ENCODE measurements around the gene C16orf96.

The C16orf96 gene

GRCh38 chr16:4614571-4615383 lies 58.6 kb downstream of the C16orf96 start, which contains the start of gene UBALD1 (continued):
- TF ChIP-seq ZNF394 (tag by site-specific recombination; IDR thresholded peaks at IDR 0.05; ENCODE audit: borderline replicate concordance) (peak; percentile 52; the same call in 1 of the 2 replicates), YY1 (tag by site-specific recombination; IDR thresholded peaks at IDR 0.05) (peak; percentile 88), ZNF292 (tag by site-specific recombination; IDR thresholded peaks at IDR 0.05; ENCODE audit: borderline replicate concordance, low read depth) (no peak), ZFP37 (tag by site-specific recombination; IDR thresholded peaks at IDR 0.05) (no peak), ZNF239 (tag by site-specific recombination; IDR thresholded peaks at IDR 0.05) (0 out of 2 replicates have a peak, but pooled peaks have one; percentile 16), ZNF660 (tag by site-specific recombination; IDR thresholded peaks at IDR 0.05) (peak; percentile 68; the same call in 1 of the 2 replicates), ZNF133 (tag by site-specific recombination; IDR thresholded peaks at IDR 0.05) (no peak), ZEB2 (tag by site-specific recombination; IDR thresholded peaks at IDR 0.05) (peak; percentile 95), ZNF223 (tag by site-specific recombination; IDR thresholded peaks at IDR 0.05) (no peak), KLF10 (tag by site-specific recombination; IDR thresholded peaks at IDR 0.05) (peak; percentile 71; the same call in 1 of the 2 replicates), KLF17 (tag by site-specific recombination; IDR thresholded peaks at IDR 0.05) (peak; percentile 64), ZNF433 (tag by site-specific recombination; IDR thresholded peaks at IDR 0.05; ENCODE audit: low read depth) (no peak), ZNF184 (tag by site-specific recombination; IDR thresholded peaks at IDR 0.05) (no peak)
- TF ChIP-seq, protein P1, sequence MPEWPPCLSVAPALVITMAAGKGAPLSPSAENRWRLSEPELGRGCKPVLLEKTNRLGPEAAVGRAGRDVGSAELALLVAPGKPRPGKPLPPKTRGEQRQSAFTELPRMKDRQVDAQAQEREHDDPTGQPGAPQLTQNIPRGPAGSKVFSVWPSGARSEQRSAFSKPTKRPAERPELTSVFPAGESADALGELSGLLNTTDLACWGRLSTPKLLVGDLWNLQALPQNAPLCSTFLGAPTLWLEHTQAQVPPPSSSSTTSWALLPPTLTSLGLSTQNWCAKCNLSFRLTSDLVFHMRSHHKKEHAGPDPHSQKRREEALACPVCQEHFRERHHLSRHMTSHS (tag by site-specific recombination; IDR thresholded peaks at IDR 0.05): no peak

DNA sequence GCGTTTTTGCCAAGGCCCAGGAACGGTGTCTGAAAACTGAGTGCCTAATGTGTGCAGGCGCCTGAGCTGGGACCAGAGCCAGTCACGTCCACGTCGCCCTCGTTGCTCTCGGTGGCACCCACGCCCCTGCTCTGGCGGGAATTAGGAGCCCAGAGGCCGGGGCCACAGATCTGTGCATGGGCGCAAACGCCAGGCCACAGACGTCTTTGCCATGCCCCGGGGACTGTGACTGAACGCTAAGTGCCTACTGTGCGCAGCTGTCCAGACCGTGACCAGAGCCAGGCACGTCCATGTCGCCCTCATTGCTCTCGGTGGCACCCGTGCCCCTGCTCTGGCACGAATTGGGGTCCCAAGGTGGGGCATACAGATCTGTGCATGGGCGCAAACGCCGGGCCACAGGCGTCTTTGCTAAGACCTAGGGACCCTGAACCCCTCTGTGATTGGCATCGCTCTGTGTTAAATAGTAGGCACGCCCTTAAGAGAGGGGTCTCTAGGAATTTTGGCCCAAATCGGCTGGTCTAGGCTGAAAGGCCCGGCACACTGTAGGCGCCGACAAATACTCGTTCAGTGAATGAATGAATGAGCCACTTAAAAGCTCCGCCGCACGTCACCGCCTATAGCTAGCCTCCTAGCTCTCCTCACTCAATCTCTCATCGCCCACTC lies 59.4 kb downstream of the C16orf96 start:
- ChIA-PET CTCF (interaction anchor here (1.2 kb wide), 1 partner anchor 9 kb away, joined by 8 read pairs; the partner anchor contains the start of gene MGRN1), POLR2A (interaction anchor here (0.5 to 3.6 kb wide), 6 partner anchors 9 to 123 kb away, joined by 3 to 31 read pairs (median 5); partner anchors contain the start of genes ANKS3, CDIP1, DNAAF8 and MGRN1)
- Histone ChIP-seq H3K4me3 (ENCODE audit: low read depth, low read length) (peak overlapping the region; percentile 26), H3K4me1 (ENCODE audit: control insufficient read depth, insufficient read depth, low read length) (no peaks in the 10 kb centered on the region; the same call in 1 of the 2 replicates), H3K9me3 (ENCODE audit: control insufficient read depth, insufficient read depth, low read depth, low read length) (no peaks in the 10 kb centered on the region), H3K27ac (ENCODE audit: extremely low read depth, low read depth, low read length) (peak overlapping the region; percentile 95), H3K36me3 (ENCODE audit: control insufficient read depth in 2 of 2, insufficient read depth in 1 of 2, low read length in 2 of 2) (no peaks in the 10 kb centered on the region)
- TF ChIP-seq KLF8 (tag by site-specific recombination; IDR thresholded peaks at IDR 0.05): no peak
- TF ChIP-seq ZNF146 (tag by site-specific recombination; IDR thresholded peaks at IDR 0.05): 0 out of 2 replicates have a peak, but pooled peaks have one; percentile 6
- TF ChIP-seq ZNF530 (tag by site-specific recombination; IDR thresholded peaks at IDR 0.05; ENCODE audit: low read depth): no peak
- TF ChIP-seq ZNF391 (tag by site-specific recombination; IDR thresholded peaks at IDR 0.05; ENCODE audit: borderline replicate concordance, low read depth): no peak
- TF ChIP-seq ZNF561 (tag by site-specific recombination; IDR thresholded peaks at IDR 0.05; ENCODE audit: borderline replicate concordance): no peak
- TF ChIP-seq ZNF404 (tag by site-specific recombination; IDR thresholded peaks at IDR 0.05): no peak
- no peak for TF ChIP-seq ZSCAN4 (tag by site-specific recombination; IDR thresholded peaks at IDR 0.05)
- TF ChIP-seq HIC1 (tag by site-specific recombination; IDR thresholded peaks at IDR 0.05): 0 out of 2 replicates have a peak, but pooled peaks have one; percentile 62
- no peak for TF ChIP-seq KLF7 (tag by site-specific recombination; IDR thresholded peaks at IDR 0.05; ENCODE audit: borderline replicate concordance)
- no peak for TF ChIP-seq WT1 (tag by site-specific recombination; IDR thresholded peaks at IDR 0.05)
- peak; percentile 99 for TF ChIP-seq ZNF24 (tag by site-specific recombination; IDR thresholded peaks at IDR 0.05)
- TF ChIP-seq, protein P2, sequence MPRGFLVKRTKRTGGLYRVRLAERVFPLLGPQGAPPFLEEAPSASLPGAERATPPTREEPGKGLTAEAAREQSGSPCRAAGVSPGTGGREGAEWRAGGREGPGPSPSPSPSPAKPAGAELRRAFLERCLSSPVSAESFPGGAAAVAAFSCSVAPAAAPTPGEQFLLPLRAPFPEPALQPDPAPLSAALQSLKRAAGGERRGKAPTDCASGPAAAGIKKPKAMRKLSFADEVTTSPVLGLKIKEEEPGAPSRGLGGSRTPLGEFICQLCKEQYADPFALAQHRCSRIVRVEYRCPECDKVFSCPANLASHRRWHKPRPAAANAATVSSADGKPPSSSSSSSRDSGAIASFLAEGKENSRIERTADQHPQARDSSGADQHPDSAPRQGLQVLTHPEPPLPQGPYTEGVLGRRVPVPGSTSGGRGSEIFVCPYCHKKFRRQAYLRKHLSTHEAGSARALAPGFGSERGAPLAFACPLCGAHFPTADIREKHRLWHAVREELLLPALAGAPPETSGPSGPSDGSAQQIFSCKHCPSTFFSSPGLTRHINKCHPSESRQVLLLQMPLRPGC (tag by site-specific recombination; IDR thresholded peaks at IDR 0.05): no peak
- no peak for TF ChIP-seq ZNF175 (tag by site-specific recombination; IDR thresholded peaks at IDR 0.05)

Measured in HEK293 (cell line).